Measurements from ENCODE around the gene HGD.

GRCh38 chr3:120706950-120707349 lies 24.9 kb upstream of the HGD start:
- TF ChIP-seq, protein P1, sequence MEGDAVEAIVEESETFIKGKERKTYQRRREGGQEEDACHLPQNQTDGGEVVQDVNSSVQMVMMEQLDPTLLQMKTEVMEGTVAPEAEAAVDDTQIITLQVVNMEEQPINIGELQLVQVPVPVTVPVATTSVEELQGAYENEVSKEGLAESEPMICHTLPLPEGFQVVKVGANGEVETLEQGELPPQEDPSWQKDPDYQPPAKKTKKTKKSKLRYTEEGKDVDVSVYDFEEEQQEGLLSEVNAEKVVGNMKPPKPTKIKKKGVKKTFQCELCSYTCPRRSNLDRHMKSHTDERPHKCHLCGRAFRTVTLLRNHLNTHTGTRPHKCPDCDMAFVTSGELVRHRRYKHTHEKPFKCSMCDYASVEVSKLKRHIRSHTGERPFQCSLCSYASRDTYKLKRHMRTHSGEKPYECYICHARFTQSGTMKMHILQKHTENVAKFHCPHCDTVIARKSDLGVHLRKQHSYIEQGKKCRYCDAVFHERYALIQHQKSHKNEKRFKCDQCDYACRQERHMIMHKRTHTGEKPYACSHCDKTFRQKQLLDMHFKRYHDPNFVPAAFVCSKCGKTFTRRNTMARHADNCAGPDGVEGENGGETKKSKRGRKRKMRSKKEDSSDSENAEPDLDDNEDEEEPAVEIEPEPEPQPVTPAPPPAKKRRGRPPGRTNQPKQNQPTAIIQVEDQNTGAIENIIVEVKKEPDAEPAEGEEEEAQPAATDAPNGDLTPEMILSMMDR (IDR thresholded peaks at IDR 0.05) = no peak
- TF ChIP-seq EZH2 (IDR thresholded peaks at IDR 0.05; ENCODE audit: borderline replicate concordance, insufficient read depth, low read depth, low read length, poor library complexity, severe bottlenecking) = no peak

Data from B cell (primary cell).